ENCODE data around the gene GNG13.
A peak's percentile ranks its signal among the peaks of the same experiment; 100 is the strongest.

GNG13 gene

GRCh38 chr16:813204-813915 lies 12.8 kb upstream of the GNG13 start:
- DNase-seq (ENCODE audit: low read depth) = no peak

- DNase-seq (ENCODE audit: low read depth) = no peak
These were observed 7.5 kb upstream of the GNG13 start for GRCh38 chr16:808085-808386.

GRCh38 chr16:807347-808084 lies 7.0 kb upstream of the GNG13 start:
- DNase-seq (ENCODE audit: low read depth) = peak; percentile 81

- no peak for DNase-seq (ENCODE audit: low read depth)
These were observed 4.9 kb upstream of the GNG13 start for GRCh38 chr16:805474-805873.

- no peak for DNase-seq (ENCODE audit: low read depth)
These were observed 3.9 kb upstream of the GNG13 start for GRCh38 chr16:804193-805048.

- no peak for DNase-seq (ENCODE audit: low read depth)
These were observed 3.2 kb upstream of the GNG13 start for GRCh38 chr16:803754-804080.

- DNase-seq (ENCODE audit: low read depth) = no peak
These were observed 2.6 kb upstream of the GNG13 start for GRCh38 chr16:802914-803753.

GRCh38 chr16:802461-802860 lies 1.9 kb upstream of the GNG13 start:
- no peak for DNase-seq (ENCODE audit: low read depth)

GRCh38 chr16:801584-802363 lies 1.2 kb upstream of the GNG13 start:
- no peak for DNase-seq (ENCODE audit: low read depth)

- no peak for DNase-seq (ENCODE audit: low read depth)
These were observed 439 bp upstream of the GNG13 start for GRCh38 chr16:800834-801511.

- DNase-seq (ENCODE audit: low read depth) = no peak
These were observed 1.2 kb downstream of the GNG13 start for GRCh38 chr16:799111-799947.

- DNase-seq (ENCODE audit: low read depth) = no peak
These were observed 1.9 kb downstream of the GNG13 start for GRCh38 chr16:798666-799065.

GRCh38 chr16:797686-798085 lies 2.8 kb downstream of the GNG13 start:
- DNase-seq (ENCODE audit: low read depth) = no peak

- DNase-seq (ENCODE audit: low read depth) = no peak
These were observed 3.5 kb downstream of the GNG13 start for GRCh38 chr16:797120-797420.

GRCh38 chr16:796296-797119 lies 4.0 kb downstream of the GNG13 start:
- no peak for DNase-seq (ENCODE audit: low read depth)

GRCh38 chr16:795580-796229 lies 4.8 kb downstream of the GNG13 start:
- DNase-seq (ENCODE audit: low read depth) = no peak

GRCh38 chr16:794853-795466 lies 5.6 kb downstream of the GNG13 start:
- DNase-seq (ENCODE audit: low read depth) = no peak
